GM21381 (cell line): Measurements from ENCODE around the gene SLC6A9.

Experiments
- ATAC-seq: cut with Tn5 transposase; IDR thresholded peaks from one replicate; pipeline ENCODE4 v1.9.1; 2021; ENCODE audit warnings: mild to moderate bottlenecking, moderate library complexity; ENCODE audit not compliant: unreplicated experiment

SLC6A9 gene

GRCh38 chr1:43986712-43987111, 44.5 kb downstream of the SLC6A9 start:
- no peak for ATAC-seq

- no peak for ATAC-seq
Measured at GRCh38 chr1:43985984-43986595, 45.2 kb downstream of the SLC6A9 start.

DNA sequence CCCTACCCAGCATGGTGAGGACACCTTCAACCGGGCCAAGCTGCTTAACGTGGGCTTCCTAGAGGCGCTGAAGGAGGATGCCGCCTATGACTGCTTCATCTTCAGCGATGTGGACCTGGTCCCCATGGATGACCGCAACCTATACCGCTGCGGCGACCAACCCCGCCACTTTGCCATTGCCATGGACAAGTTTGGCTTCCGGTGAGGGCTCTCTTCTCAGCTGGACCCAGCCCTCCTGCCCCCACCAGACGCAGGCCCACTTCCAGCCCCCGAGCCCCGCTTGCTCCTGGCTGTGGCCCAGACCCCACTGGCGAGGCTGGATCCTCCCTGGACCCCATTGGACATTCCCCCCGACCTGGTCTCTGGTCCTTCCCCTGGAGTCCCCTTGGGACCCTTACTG, 46.4 kb downstream of the SLC6A9 start:
- ATAC-seq, result no peak

DNA sequence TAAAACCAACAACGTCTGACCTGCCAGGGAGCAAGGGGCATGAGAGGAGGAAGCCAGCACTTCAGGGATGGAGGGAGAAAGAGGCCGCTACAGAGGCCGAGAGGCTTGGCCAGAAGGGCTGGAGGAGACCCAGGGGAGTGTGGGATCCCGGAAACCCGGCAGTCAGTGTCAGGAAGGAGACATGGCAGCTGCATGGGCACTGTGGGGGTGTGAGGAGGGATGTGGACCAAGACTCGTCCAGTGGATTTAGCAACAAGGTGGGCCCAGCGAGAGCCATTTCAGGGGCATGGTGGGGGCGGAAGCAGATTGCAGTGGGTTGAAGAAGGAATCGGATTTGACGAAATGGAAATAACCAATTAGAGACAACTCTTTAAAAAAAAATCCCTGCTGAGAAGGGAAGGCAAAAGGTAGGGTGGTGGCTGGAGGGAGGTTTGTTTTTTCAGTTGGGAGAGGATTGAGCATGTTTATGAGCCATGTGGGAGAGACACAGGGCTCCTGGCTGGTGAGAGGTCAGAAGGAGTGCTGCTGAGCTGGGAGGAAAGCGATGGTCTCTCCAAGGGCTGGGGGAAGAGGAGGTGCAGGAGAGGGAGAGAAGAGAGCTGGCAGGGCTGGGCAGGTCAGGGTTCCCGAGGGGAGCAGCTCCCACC, 47.9 kb downstream of the SLC6A9 start:
- ATAC-seq, result no peak

GRCh38 chr1:43982808-43983207, 48.5 kb downstream of the SLC6A9 start:
- ATAC-seq, result no peak

DNA sequence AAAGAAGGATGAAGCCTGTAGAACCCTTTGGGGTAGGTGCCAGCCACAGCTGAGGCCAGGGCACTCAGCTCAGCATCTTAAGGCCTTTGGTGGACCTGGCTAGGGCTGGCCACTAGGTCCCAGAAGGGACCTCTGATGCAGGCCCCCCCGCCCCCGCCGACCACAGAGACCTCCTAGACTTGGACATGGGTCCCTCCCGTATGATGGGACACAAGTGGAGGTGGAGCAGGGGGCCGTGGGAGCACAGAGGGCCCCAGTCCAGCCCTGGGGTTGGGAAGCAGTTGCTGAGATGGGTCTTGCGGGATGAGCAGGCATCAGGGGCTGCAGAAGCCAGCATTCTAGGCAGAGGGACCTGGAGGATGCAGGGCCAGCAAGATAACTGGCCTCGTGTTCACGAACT, 49.0 kb downstream of the SLC6A9 start:
- no peak for ATAC-seq

DNA sequence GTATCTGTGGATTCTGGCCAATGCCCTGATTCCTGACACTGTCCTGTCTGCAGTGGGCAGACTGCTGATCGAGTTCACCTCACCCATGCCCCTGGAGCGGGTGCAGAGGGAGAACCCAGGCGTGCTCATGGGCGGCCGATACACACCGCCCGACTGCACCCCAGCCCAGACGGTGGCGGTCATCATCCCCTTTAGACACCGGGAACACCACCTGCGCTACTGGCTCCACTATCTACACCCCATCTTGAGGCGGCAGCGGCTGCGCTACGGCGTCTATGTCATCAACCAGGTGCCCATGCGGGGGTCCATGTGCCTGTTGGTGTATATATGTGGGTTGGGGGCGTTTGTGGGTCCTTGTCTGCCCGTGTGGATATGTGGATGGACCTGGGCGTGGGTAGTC, 49.6 kb downstream of the SLC6A9 start:
- no peak for ATAC-seq

- no peak for ATAC-seq
Measured at GRCh38 chr1:43981135-43981491, 50.1 kb downstream of the SLC6A9 start.

GRCh38 chr1:43980255-43981134, 50.8 kb downstream of the SLC6A9 start:
- no peak for ATAC-seq

DNA sequence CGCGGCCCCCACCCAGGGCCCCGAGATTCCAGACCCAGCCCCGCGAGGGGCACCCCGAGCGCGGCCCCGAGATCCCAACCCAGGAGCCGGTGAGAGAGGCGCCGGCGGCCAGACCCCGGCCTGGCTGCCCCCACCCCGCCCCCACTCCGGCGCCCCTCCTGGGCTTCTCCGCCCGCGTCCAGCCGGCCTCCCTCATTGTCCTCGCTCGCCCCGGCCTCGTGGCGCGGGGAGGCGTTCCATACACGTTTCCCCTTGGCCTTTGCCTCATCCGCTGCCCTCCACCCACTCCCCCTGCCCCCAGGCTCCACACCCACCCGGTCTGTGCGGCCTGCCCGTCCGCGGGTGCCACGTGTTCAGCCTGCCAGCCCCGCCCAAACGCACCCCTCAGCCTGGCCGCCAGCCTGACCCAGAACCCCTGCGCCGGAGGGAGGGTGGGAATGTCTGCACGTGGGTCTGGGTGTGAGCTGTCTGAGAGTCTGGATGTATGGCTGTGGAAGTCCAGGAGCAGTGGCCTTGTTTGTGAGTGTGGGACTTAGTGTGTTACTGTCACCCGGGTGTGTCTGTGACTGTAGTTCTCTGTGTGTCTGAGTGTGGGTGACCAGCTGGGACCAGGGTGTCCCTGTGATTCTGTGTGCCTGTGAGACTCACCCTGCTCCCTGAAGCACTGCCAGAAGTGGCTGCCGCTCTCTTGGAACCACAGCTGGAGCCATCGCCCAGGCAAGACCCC, 51.6 kb downstream of the SLC6A9 start:
- no peak for ATAC-seq

- ATAC-seq, result no peak
Measured at GRCh38 chr1:43979261-43979527, 52.1 kb downstream of the SLC6A9 start.

DNA sequence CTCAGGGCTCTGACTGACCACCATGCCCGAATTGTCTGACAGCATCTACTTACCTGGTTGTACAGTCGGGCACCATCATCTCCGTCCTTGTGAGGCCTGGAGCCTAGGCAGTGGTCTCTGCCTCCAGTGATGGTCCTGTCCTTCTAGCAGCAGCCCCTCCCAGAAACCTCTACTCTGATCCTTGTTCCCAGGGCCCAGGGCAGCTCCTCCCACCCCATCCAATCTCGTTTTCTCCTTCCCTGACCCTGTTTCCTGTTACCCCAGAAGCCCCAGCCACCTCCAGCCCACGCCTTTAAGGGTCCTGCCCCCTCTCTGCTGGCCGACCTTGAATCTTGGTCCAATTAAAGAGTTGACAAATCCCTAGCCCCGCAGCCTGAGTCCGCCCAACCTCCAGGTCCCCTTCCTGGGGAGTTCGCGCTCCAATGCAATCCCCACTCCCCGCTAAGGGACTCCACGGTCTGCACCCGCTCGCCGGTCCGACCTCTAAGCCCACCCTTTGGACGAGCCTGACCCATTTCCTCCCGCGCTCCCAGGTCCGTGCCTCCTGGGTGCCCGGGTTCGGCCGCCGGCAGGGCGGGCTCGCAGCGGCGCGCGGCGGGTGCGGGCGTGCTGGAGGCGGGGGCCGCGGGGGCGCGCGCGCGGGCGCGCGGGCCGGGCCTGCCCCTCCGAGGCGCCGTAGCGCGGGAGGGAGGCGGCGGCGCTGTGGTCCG, 52.6 kb downstream of the SLC6A9 start, which contains the start of gene B4GALT2:
B4GALT2 (plus strand) TSS at position 660 of the 710 bp plus-strand sequence. CDS start 1,951 bp downstream, outside the sequence.
- no peak for ATAC-seq

DNA sequence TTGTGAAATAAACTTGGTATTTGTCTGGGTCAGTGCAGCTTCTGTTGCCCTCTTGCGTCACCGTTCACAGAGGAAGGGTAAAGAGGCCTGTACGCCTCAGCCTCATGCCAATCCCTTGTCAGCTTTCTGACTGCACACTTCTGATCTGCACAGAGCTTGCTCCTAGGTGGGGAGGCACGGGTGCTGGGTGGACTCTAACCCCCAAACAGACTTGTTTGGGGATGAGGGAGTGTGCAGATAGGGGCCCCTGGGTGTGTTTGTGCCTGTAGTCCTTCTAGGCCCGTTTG, 53.1 kb downstream of the SLC6A9 start:
- no peak for ATAC-seq

DNA sequence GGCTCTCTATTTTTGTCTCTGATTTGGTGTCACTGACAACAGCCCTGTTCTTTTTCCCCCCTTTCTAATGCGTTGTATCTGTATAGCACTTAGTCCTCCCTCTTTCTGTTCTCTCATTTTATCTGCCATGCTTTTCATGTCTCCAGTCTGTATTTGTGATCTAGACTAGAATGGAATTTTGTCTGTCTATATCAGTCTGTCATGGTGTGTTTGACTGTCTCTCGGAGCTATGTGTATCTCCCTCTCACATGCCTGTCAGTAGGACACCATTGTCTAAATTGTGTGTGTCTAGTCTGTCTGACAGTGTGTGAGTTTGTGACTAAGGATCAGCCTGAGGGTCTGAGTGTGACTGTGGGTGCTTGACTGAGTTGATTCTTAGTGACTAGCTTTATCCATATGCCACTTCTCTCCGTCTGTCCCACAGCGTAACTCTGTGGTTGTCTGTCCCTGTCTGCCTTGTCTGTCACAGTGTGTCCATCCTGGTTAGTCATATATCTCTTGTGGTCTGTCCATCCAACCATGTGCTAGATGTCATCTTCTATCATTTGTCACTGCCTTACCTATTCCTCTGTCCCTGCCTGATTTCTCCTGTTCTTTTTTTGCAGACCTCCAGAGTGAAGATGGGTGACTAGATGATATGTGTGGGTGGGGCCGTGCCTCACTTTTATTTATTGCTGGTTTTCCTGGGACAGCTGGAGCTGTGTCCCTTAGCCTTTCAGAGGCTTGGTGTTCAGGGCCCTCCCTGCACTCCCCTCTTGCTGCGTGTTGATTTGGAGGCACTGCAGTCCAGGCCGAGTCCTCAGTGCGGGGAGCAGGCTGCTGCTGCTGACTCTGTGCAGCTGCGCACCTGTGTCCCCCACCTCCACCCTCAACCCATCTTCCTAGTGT, 53.6 kb downstream of the SLC6A9 start:
- no peak for ATAC-seq

DNA sequence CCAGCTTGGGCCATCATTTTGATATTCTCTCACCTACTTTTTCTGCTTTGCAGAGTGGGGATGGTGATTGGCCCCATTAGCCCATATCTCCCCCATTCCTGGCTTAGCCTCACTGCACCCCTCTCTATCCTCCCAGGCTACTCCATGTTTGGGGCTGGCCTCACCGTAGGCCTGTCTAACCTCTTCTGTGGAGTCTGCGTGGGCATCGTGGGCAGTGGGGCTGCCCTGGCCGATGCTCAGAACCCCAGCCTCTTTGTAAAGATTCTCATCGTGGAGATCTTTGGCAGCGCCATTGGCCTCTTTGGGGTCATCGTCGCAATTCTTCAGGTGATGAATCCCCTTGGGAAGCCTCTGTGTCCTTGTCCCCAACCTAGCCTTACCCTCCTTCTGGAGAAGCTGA, 54.4 kb downstream of the SLC6A9 start:
- ATAC-seq, result no peak

DNA sequence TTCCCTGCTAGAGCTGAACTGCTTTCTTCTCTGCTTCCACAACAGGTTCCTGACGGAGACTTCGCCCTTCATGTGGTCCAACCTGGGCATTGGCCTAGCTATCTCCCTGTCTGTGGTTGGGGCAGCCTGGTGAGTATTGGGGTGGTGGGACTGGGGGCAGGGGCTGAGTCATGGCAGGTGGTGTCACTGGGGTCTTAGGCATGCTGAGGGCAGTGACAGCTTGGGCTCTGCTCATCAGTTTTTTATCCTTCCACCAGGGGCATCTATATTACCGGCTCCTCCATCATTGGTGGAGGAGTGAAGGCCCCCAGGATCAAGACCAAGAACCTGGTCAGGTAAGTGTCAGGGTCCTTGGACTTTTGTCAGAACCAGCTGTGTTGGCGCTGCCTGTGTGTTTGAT, 55.2 kb downstream of the SLC6A9 start:
- ATAC-seq, result no peak

DNA sequence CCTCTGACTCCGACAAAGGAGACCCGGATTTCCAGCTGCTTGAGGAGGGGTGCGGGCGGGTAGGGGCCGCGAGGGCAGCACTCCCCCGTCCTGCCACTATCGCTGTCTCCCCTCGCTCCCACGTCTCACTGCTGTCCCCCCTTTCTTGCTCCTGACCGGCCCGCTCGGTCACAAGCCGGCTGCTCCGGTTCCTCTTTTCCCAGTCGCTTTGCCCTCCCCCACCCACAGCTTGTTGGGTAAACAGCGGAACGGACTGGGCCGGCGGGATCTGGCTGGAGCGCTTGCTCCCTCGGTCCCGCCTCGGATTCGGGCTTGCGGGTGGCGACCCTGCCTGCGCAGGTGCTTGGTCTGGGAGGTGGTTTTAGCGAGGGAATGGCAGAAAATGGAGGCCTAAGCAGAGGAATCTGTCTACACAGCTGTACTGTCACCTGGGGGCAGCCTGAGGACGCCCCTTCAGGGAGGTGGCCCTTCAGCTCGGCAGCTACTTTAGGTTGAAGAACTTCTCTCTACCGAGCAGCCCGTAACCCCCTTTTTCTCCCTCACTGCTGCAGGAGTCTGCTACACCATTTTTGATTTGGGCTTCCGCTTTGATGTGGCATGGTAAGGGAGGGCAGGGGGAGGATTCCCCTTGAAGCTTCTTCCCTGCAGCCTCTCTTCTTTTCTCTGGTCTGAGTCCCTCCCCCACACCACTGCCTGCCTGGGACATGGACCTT, 55.9 kb downstream of the SLC6A9 start:
- ATAC-seq, result peak; percentile 4

DNA sequence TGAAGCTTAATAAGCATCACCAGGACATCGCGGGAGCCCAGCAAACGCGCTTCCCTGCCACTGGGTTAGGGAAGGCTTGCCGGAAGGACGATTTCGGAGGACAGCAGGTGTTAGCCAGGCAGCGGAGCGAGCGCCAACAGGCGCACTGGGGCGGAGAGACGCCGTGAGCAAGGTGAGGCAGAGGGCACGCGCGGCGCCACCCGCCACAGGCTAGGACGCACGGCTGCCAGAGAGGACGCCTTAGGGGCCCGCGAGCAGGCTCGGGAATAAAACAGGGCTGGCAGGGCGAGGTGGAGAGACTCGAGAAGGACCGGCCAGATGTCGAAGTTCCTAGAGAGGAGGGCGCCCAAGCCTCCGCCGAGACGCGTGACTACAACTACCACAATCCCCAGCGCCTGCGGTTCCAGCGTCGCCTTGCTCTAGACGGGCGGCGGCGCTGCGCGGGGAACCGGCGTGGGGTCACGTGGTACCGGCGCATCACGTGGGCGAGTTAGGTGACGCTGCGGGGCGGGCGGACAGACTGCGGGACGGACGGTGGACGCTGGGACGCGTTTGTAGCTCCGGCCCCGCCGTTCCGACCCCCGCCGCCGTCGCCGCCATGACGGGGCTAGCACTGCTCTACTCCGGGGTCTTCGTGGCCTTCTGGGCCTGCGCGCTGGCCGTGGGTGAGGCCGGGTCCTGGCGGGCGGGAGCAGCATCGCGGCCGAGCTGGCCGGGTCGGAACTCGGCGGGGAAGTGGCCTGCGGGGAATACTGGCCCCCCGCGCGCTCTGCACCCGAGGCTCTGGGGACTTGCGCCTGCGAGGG, 56.6 kb downstream of the SLC6A9 start, which contains the start of gene ATP6V0B:
ATP6V0B (plus strand) TSS at position 518 of the 806 bp plus-strand sequence; CDS start at position 599, 81 bp downstream.
- ATAC-seq, result peak; percentile 60
